GM12892 (cell line): ENCODE measurements around the gene DENND4B.
"Not testable (repeated sequence)": the region's sequence is repeated elsewhere in the genome, so short reads cannot be mapped to it uniquely, and the experiment has no call there.

Experiments used
- DNase-seq: peaks from one replicate; pipeline ENCODE4 v3.0.0; 2011; ENCODE audit not compliant: insufficient read length
- FAIRE-seq: peaks from 2 replicates; lab custom pipeline; 2011; peaks lifted over from hg19 to GRCh38; lab: Jason Lieb, UNC
- POLR2A ChIP-seq: IDR thresholded peaks from 2 replicates; pipeline ENCODE4 v1.6.1; 2011; ENCODE audit warnings: low read depth, low read length, control low read depth
- POLR2AphosphoS5 ChIP-seq: IDR thresholded peaks from 2 replicates; pipeline ENCODE4 v1.6.1; 2011; ENCODE audit warnings: low read depth, low read length, control low read depth
- TAF1 ChIP-seq: IDR thresholded peaks from 2 replicates; pipeline ENCODE4 v1.6.1; 2011; ENCODE audit warnings: low read depth, mild to moderate bottlenecking, control low read depth, low read length, borderline replicate concordance

DENND4B gene

GRCh38 chr1:153919876-153920852, 26.4 kb downstream of the DENND4B start:
- FAIRE-seq: no peak
- no peak for DNase-seq
- TF ChIP-seq POLR2A (no peak), TAF1 (no peak), POLR2AphosphoS5 (no peak)

DNA sequence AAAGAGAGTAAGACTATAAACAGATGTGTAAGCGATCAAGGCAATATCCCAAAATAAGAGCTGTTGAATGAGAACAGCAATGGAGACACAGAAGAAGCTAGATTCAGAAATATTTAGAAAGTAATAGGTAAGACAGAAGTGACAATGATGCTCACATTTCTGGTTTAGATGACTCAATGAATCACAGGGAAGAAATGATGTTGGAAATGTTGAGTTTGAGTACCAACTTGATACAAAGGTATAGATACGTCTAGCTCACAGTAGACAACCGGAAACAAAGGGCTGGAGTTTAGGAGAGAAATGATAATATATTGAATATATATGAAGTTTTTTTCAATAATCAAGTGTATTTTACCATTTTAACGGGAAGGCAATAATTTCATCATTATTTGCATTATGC, 30.2 kb downstream of the DENND4B start:
- FAIRE-seq: no peak
- TF ChIP-seq TAF1: no peak
- no peak for TF ChIP-seq POLR2A
- no peak for TF ChIP-seq POLR2AphosphoS5
- DNase-seq: no peak

DNA sequence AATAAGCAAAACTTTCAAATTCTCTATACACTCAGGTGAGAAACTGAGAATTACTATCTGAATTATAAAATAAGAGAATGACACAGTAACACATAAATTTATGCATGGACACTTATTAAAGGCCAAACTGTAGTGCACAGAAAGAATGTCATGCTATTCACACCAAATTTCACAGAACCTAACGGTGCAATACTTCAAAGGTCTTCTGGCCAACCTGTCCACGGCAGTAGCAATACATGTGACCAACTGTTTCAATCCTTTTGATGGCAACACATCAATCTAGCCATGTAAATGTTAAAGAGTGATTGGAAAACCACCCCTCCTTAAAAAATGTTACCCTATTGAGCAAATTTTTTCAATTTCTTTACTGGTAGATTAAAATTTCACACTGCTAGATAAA, 34.2 kb downstream of the DENND4B start:
- no peak for DNase-seq
- FAIRE-seq: no peak
- no peak for TF ChIP-seq POLR2A

DNA sequence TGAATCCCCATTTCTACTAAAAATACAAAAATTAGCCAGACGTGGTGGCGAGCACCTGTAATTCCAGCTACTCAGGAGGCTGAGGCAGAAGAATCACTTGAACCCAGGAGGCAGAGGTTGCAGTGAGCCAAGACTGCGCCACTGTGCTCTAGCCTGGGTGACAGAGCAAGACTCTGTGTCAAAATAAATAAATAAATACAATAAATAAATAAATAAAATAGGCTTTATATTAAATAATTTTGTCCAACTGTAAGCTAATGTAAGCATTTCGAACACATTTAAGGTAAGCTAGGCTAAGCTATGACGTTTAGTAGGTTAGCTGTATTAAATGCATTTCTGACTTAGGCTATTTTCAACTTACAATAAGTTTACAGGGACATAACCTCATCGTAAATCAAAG, 36.0 kb downstream of the DENND4B start:
- DNase-seq, FAIRE-seq: not testable (repeated sequence)

GRCh38 chr1:153908071-153908470, 38.4 kb downstream of the DENND4B start:
- no peak for DNase-seq
- FAIRE-seq: no peak
- TF ChIP-seq TAF1 (no peak), POLR2A (no peak), POLR2AphosphoS5 (no peak)

DNA sequence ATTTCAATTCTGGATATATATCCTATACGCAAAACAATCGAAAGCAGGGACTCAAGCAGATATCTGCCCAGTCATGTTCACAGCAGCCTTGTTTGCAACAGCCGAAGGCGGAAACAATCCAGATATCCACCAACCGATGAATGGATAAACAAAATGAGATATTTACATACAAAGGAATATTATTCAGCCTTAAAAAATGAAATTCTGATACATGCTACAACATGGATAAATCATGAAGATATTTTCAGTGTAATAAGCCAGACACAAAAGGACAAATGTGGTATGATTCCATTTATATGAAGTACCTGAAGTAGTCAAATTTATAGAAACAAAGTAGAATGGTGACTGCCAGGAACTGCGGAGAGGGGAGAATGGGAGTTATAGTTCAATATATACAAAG, 39.4 kb downstream of the DENND4B start:
- DNase-seq (no peak), FAIRE-seq (no peak)
- TF ChIP-seq TAF1 (no peak), POLR2A (no peak), POLR2AphosphoS5 (no peak)

GRCh38 chr1:153906396-153906795, 40.1 kb downstream of the DENND4B start:
- FAIRE-seq (no peak), DNase-seq (no peak)
- TF ChIP-seq POLR2A (no peak), POLR2AphosphoS5 (no peak), TAF1 (no peak)

- not testable (repeated sequence) for FAIRE-seq
These were observed 40.6 kb downstream of the DENND4B start for GRCh38 chr1:153905908-153906307.

DNA sequence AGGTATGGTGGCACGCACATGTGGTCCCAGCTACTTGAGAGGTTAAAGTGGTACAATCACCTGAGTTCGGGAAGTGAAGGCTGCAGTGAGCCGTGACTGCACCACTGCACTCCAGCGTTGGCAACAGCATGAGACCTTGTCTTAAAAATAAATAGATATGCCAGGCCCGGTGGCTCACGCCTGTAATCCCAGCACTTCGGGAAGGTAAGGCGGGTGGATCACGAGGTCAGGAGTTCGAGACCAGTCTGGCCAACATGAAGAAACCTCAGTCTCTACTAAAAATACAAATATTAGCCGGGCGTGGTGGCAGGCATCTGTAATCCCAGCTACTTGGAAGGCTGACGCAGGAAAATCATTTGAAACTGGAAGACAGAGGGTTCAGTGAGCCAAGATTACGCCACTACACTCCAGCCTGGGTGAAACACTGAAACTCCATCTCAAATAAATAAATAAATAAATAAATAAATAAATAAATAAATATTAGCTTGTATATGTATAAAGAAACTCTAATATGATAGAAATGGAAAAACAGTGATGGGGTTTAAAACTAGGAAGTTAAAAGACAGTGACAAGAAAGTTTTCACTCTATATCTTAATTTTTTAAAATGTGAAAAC, 42.6 kb downstream of the DENND4B start:
- TF ChIP-seq TAF1 (no peak), POLR2A (no peak), POLR2AphosphoS5 (no peak)
- no peak for DNase-seq
- FAIRE-seq: no peak

More at GRCh38 chr1:153905908-153906307, 40.6 kb downstream of the DENND4B start:
- not testable (repeated sequence) for DNase-seq

- DNase-seq (no peak), FAIRE-seq (no peak)
- TF ChIP-seq TAF1 (no peak), POLR2AphosphoS5 (no peak), POLR2A (no peak)
These were observed 47.0 kb downstream of the DENND4B start for GRCh38 chr1:153899509-153899908.

- not testable (repeated sequence) for DNase-seq, FAIRE-seq
These were observed 50.7 kb downstream of the DENND4B start for GRCh38 chr1:153895866-153896265.

GRCh38 chr1:153891042-153891441, 55.5 kb downstream of the DENND4B start:
- FAIRE-seq, DNase-seq: not testable (repeated sequence)

GRCh38 chr1:153888533-153888932, 58.0 kb downstream of the DENND4B start:
- TF ChIP-seq TAF1 (no peak), POLR2A (no peak), POLR2AphosphoS5 (no peak)
- FAIRE-seq: peak; percentile 87
- DNase-seq: no peak
